ENCODE measurements around the gene ROPN1.
"Not testable (repeated sequence)": the region's sequence is repeated elsewhere in the genome, so short reads cannot be mapped to it uniquely, and the experiment has no call there.

Gene ROPN1

DNA sequence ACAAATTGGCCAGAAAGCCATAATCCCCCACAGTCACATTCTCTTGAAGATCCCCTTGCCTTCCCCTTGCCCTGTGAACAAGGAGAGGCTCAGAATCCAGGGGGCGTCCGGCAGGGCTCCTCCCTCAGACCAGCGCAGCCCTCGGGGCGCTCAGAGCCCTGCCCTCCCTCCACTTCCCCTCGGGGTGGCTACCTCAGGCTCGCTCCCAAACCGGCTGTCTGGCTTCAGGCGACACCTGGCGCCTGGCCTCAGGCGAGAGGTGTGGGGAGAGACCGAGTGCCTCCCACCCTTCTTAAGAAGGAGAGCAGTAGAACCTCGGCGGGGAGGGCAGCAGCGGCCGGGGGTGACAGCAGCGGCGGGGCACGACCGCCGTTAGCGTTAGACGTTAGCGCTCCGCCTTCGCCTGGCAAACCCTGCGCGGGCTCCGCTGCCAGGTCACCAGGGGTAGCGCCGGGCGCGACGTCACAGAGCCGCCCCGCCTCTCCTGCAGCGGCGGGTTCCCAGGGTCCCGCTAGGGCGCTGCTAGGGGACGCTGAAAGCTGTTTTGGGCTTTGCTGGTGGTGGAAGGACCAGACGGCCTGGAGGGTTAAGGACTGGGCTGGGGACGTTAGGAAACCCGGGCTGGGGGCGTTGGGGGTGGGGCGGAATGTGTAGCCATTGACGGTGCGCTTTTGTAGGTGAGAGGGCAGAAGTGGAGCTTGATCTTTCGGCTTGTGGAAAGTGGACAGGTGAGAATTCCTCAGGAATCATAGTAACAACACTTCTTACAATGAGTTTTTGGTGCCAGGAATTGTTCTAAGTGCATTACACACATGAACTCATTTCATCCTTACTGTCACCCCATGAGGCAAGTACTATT lies at the start of gene ROPN1:
Gene ROPN1 (minus strand): TSS at position 395 of the 859 bp plus-strand sequence. CDS start 11,643 bp downstream, outside the sequence.
- not testable (repeated sequence) for DNase-seq (ENCODE audit: low read depth)

DNA sequence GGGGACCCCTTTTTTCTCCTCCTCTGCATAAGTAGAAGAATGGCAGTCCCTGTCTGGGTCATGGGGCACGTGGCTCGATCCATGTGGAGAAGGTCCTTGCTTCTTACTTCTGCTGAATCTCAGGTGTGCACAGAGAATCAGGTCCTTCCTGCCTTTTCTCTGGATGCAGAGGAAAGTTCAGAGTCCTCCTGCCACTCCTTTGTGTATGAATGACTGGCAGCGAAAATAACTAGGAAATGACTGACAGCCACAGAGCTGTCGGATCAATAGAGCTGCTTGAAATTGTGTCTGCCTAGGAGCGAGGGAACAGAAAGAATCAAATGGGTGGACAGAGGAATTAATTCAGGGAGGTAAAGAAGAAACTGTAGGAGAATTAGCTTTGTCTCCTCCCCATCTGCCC lies 49.6 kb upstream of the ROPN1 start:
- no peak for DNase-seq (ENCODE audit: low read depth)

DNA sequence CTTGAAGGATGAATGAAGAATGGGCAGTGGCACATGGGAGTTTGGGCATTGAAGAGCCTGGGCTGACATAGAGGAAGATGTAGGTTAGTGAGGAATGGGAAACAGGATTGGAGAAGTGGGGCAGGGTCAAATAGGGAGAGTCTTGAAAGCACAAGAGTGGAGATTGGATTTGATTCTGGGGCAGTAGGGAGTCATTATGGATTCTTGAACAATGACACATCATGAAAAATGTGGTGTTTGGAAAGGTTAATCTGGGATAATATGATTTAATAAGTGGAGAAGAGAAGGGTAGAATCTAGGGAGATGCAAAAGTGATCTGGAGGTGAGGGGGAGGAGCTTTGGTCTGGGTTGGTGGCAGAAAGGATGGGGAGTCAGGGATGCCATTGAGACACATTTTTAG lies 45.4 kb upstream of the ROPN1 start:
- no peak for DNase-seq (ENCODE audit: low read depth)

DNA sequence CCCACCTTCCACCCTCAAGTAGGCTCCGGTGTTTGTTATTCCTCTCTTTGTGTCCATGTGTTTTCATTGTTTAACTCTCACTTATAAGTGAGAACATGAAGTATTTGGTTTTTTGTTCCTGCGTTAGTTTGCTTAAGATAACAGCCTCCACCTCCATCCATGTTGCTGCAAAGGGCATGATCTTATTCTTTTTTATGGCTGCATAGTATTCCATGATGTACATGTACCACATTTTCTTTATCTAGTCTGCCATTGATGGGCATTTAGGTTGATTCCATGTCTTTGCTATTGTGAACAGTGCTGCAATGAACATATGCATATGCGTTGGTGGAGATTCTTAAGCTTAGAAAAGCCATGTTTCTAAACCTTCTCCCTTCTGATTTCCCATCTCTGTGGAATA lies 44.3 kb upstream of the ROPN1 start:
- DNase-seq (ENCODE audit: low read depth): not testable (repeated sequence)

DNA sequence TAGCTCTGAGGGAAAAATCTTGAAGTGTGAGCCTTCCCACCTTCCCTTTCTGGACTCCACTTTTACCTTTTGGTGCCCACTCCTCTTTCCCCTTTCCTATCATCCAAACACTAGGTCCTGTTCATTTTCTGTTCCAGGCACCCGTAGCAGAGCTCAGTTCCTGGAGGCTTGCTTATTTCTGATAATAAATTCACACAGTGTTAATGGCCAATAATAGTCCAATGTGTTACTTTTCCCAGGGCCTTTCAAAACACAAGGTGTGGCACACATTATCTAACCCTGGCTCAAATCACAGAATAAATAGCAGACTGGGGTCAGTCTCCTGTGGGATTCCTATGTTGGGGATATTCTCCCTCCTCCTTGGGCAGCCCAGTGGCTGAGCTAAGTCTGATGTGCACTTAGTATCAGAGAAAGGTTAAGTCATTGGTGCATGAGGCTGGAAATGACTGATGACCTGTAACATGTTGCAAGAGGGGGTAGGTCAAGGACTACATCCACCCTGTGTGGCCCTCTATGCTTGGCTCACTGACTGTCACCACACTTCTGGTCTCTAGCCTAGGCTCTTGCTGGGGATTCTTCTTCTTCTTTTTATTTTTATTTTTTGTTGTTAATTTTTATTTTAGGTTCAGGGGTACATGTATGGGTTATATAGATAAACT lies 43.7 kb upstream of the ROPN1 start:
- DNase-seq (ENCODE audit: low read depth): no peak

DNA sequence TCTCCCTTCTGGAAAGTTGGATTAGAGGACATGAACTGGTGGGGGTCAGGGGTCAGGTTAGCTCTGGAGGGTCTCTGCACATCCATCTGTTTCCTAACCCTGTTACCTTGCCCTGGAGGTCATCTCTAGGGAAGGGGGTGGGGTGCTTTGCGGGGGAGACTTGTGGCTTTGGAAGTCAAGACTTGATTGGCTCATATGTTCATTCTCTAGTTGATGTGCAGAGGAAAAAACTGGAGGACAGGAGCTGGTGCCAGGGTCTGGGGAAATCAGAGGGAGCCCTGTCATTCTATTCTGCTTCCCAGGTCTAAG lies 42.9 kb upstream of the ROPN1 start:
- DNase-seq (ENCODE audit: low read depth): no peak

DNA sequence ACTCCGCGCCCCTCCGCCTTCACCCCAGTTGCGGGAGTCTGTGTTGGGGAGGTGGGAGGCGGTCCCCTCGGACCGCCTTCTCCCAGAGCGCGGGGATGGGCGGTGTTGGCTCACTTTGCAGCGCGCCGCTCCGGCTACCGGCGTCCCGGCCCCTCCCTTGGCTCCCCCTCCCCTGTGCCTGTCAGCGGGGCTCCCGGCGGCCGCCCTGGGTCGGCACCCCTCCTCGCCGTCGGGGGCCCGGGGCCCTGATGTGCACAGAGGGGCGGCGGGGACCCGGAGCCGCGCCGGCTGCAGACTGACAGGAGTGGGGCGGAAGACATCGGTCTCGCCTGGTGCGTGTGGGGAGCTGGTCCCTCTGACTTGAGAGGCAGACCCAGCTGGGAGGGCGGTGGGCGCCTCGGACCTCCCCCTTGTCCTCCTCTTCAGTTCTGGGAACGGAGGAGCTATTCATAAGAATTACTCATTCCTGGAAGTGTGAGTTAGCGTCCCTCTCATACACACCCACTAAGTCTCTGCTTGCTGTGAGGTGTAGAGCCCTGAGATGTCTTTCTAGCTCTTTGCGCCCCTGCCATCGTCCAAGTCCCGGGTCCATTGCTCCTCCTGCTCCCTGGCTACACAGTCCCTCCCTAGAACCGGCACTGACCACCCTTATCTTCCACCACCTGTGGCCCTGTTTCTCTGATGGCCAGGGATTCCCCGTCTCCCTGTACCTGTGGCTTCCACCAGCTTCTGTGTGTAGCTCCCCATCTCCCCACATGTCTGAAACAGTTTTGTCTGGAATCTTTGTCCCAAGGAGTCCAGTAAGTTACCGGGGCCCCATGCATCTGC lies 42.3 kb upstream of the ROPN1 start:
- no peak for DNase-seq (ENCODE audit: low read depth)

DNA sequence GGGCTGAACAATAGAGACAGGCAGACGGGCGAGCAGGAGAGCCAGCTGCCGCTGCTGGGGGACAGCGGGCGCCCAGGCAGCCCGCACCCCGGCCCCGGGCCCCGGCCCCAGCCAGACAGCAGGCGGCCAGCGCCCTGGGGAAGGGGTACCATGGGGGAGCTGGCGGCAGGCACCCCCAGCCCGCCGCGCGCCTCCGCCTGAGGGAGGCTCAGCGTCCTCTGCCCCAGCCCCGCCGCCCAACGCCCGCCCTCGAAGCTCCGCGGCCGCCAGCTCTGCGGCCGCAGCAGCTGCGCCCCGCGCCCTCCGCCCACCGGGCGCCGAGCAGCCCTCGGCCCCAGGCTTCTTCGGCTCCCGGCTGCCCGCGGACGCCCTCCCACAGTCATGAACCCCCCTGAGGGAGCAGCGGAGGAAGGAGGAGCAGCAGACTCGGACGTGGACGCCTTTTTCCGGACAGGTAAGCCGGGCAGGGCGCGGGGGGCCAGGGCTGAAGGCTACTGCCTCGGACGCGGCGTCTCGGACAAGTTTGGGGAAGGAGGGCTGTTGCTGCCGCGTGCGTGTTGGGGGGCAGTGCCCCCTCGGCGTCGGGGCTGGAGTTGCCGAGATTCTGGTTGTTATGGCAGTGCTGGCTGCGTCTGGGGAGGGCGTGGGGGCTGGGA lies 41.6 kb upstream of the ROPN1 start, which contains the start of gene KALRN:
Gene KALRN (plus strand): TSS at position 10 of the 656 bp plus-strand sequence.
- no peak for DNase-seq (ENCODE audit: low read depth)

DNA sequence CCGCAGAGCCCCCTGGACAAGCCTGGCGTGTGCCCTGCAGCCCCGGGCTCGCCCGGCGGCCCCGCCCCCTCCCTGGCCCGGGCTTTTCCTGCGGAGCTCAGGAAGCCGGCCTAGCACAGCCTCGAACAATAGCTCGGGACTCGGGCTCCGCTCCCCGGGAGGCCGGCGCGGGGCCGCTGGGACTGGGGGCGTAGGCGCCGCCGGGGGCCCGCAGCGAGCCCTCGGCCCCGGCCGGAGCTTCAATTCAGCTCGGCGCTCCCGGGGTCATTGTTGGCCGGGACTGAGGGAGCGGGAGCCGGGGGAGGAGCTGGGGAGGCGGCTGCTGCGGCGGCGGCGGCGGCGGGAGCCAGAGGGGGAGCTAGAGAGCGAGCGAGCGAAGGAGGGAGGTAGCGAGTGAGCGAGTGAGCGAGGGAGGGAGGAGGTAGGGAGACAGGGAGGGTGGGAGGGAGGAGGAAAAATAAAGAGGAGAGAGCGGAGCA lies 41.0 kb upstream of the ROPN1 start:
- DNase-seq (ENCODE audit: low read depth): peak; percentile 43

DNA sequence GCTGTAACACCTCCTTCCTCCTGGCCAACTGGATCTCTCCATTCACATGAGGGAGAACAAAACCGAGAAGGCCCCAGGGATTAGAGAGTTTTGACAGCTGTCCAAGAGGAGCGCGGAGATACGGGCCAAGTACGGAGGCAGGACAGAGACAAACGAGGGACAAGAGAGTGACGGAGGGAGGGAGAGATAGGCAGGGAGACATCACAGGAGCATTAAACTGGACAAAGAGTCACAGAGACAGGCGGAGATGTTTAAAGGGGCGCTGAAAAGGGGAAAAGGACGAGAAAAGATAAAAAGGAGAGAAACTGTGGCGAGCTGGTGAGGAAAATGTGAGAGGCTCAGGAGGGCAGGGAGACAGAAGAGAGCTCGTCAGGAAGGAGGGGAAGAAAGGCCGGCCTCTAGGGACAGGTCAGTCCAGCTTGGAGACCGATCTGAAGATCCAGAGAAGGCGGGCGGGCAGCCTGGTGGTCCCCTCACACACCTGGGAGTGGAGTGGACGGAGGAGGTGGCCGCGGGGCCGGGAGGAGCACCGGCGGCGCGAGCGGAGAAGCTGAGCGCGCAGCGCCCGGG lies 40.5 kb upstream of the ROPN1 start:
- no peak for DNase-seq (ENCODE audit: low read depth)

DNA sequence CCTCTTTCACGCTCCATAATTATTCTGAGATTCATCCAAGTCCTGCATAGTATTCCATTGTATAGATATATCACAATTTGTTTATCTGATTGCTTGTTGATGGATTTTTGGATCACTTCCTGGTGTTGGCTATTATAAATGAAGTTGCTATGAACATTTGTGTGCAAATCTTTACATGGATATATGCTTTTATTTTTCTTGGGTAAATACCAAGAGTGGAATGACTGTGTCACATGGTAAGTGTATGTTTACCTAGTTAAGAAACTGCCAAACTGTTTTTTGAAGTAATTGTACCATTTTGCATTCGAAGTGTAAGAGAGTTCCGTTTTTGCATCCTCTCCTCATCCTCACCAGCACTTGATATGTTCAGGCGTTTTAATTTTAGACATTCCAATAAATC lies 34.6 kb upstream of the ROPN1 start:
- DNase-seq (ENCODE audit: low read depth): no peak

DNA sequence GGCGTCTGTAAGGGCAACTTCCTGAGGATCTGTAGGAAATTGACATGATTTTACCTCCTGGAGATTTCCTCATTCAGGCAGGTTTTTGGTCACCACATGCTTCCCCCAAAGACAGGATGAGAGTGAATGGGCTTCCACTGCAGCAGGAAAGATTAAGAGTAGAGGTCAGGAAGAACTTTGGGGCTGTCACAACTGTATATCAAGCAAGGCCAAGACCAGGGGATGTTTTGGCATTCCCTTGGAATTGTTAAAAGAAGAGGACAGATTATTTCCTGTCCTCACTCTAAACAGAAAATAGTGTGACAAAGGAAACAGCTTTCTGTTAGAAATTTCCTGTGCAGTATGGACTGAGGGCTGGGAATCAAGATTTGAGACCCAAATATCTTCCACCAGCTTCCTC lies 31.6 kb upstream of the ROPN1 start:
- not testable (repeated sequence) for DNase-seq (ENCODE audit: low read depth)

DNA sequence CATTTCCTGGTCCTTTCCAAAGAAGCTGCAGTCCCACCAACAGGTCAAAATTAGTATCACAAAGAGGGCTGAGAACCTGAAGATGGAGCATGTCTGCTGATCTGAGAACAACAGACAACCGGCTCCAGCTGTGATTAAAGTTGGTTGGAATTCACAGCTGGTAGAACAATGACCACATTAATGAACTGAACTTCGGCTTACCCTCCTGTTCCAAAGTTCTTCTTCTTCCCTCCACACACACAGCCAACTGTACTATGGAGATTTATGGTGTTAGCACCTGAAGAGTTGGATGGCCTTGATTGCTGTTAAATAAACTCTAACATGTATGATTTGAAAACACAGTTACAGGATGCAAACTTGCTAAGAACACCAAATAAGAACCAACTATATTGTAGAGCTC lies 27.4 kb upstream of the ROPN1 start:
- DNase-seq (ENCODE audit: low read depth): no peak

DNA sequence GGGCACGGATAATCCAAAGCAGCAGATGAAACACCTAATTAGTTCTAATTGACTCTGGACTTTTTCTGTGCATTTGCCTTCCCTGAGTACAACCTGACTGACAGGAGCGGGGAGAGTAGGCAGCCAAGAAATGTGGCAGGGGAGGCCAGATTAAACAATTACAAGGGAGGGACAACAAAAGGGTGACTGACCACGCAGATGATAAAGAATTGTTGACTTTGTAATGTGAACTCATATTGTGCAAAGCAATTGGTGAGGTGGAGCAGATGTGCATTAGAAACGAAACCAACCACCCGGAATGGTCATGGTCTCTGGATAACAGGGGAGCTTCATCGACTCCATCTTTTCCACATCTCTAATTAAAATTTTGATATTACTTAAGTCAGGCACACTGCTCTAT lies 25.6 kb upstream of the ROPN1 start:
- DNase-seq (ENCODE audit: low read depth): not testable (repeated sequence)

DNA sequence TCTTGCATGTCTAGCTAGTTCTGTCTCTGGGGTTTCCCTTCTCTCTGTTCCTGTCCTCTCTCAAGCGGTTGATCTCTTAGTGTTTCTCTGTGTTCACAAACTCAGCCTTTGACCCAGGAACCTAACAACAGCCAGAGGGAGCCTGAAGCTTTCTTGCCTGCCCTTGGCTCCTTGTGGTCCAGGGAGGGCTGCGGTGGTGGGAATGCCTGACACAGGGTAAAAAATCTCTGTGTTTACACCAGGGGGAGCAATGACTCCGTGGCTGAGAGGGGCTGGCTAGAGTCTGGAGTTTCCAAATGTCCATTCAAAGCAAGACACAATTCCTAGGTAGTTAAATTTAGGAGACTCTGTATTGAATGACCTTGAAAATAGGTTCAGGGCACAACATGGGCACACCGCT lies 24.6 kb upstream of the ROPN1 start:
- not testable (repeated sequence) for DNase-seq (ENCODE audit: low read depth)

DNA sequence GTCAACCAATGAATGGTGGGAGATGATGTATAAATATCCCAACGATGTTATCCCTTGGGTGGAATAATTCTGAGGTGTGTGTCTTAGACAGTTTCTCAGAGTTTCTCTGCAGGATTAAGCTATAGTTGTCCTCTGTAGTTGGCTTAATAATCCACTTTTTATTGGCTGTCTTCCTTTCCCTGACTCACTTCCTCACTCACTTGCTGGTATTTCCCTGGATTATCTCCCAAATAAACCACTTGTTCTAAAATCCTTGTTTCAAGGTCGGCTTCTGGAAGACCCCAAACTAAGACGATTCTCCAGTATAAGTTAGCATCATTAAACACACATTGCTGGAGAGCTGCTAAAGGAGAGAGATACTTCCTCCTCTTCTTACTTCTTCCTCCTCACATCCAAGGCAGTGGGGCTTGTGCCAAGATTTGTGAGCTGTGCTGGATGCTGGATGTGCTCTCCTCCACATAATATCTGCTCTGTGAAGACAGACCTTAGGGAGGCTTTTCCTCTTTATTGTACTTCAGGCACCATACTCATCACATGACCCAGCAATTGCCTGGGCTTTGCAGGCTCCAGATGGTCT lies 22.5 kb upstream of the ROPN1 start:
- DNase-seq (ENCODE audit: low read depth): no peak

DNA sequence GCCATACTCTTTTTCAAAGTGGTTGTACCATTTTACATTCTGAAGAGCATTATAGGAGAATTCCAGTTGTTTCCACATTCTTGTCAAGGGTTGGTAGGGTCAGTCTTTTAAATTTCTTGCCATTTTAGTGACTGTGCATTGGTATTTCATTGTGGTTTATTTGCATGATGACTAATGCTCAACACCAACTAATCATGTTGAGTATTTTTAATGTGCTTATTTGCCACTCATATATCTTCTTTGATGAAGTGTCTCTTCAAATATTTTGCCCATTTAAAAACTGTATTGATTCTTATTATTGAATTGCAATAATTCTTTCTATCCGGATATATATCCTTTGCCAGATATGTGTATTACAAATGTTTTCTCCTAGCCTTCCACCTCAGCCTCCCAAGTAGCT lies 16.4 kb upstream of the ROPN1 start:
- DNase-seq (ENCODE audit: low read depth): not testable (repeated sequence)

DNA sequence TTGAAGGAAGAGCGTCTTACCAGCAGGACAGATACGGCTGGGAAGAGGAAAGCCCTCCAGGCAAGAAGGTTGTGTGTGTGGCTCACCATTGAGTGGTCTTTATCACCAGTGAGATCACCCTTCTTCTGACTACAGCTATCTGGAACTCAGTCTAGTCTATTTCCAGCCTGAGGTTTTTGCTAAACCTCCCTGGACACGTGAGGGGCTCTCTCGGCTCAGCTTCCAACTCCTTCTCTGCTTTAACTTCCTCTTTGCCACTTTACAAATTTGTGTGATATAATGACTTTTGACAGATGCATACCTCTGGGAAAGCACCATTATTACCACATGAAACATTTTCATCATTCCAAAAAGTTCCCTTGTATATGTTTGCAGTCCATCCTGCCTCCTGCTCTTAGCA lies 15.3 kb upstream of the ROPN1 start:
- DNase-seq (ENCODE audit: low read depth): no peak

DNA sequence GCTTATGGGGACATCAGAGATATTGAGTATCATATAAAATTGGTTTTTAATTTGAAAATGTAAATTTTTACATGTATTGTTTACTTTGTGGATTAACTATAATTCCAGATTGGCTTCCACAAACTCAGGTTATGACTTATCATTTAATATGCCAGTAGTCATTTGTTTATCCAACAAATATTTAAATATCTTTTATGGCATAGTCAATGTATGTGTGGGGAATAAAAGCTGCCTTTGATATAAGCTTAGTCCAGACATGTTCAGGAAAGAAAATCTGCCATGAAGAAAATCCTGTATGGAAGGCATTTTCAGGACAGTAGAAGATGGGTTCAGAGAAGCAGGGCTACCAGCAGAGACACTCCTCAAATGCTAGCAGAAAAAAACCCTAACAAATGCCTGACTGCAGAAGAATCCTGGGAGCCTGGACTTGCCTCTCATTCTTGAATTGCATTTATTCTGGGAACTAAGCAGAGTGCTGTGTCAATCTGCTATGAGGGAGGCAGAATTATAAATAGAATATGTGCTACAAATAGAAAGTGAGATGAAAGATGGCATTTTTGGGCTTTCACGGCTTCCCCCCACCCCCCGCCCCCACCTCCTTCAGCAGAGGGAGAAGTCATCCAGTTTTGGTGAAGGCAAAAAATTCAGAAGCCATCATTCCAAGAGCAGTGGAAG lies 10.6 kb upstream of the ROPN1 start:
- not testable (repeated sequence) for DNase-seq (ENCODE audit: low read depth)

DNA sequence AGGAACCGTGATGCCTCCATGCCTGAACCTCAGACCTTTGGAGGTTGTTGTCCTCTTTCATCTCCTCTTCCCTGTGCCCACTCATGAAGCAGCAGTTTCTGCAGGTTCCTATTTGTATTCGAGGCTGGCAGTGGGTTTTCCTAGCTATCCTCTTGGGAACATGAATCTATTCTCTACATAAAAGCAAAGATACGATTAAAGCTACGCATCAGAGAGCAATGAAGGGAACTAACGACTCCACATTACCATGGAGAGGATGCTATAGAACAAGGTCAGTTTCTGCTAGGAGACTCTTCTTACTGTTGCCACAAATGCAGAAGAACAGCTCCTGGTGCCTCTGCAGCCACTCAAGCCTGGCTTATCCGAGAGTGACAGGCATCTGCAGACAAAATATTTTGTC lies 9.4 kb upstream of the ROPN1 start:
- not testable (repeated sequence) for DNase-seq (ENCODE audit: low read depth)

DNA sequence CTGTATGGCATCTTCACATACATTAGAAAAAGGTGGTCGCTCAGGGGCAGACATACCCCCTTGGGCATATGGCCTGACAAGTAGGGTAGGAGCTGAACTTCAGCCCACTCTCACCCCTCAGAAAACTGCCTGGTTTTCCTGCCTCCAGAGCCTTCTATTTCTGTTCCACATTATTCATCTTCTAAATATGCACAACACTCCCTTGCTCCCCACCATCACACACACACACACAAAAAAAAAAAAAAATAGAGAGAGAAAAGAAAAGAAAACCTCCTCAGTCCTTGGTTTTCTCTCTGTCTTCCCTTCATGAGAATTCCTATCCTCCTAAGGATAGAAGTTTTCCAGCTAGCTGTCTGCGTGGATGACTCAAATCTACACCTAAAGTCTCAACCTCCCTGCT lies 5.6 kb upstream of the ROPN1 start:
- DNase-seq (ENCODE audit: low read depth): no peak

Measured in stimulated activated CD4-positive, alpha-beta T cell treated with anti-CD3 and anti-CD28 coated beads, Interleukin-2, amount 100 ng/mL, for 4 hours (primary cell).